IPS DF 6.9 (cell line): ENCODE measurements around the gene TMEM97.
A peak's percentile ranks its signal among the peaks of the same experiment; 100 is the strongest.

Experiments
- DNase-seq: peaks from one replicate; pipeline ENCODE4 v3.0.0-alpha.2; 2013; ENCODE audit warnings: low read depth, low spot score
- H3K27ac ChIP-seq: one replicate; pipeline ENCODE4 v1.5.1; 2013; ENCODE audit warnings: low read length, control low read depth
- H3K27me3 ChIP-seq: 2 replicates; pipeline ENCODE4 v1.6.1; 2013; ENCODE audit warnings: mild to moderate bottlenecking, low read length; ENCODE audit not compliant: control insufficient read depth, insufficient read depth
- H3K36me3 ChIP-seq: 2 replicates; pipeline ENCODE4 v1.6.1; 2013; ENCODE audit warnings: low read length; ENCODE audit not compliant: control insufficient read depth, insufficient read depth
- H3K4me1 ChIP-seq: 2 replicates; pipeline ENCODE4 v1.6.1; 2013; ENCODE audit warnings: low read length; ENCODE audit not compliant: control insufficient read depth, insufficient read depth
- H3K4me3 ChIP-seq: 2 replicates; pipeline ENCODE4 v1.5.1; 2013; ENCODE audit warnings: mild to moderate bottlenecking, low read length
- H3K9me3 ChIP-seq: 2 replicates; pipeline ENCODE4 v1.6.1; 2013; ENCODE audit warnings: low read length, inconsistent platforms; ENCODE audit not compliant: control insufficient read depth, insufficient read depth
- WGBS: extraction: QIAGEN DNeasy Blood & Tissue Kit; methylation state at CpG from one replicate; pipeline ENCODE4 v1.1.7; 2013; ENCODE audit warnings: mixed read lengths, missing lambda C conversion rate; ENCODE audit not compliant: insufficient read length, insufficient coverage; 5-methylcytosine and 5-hydroxymethylcytosine counted together

TMEM97 gene

GRCh38 chr17:28345419-28346198, 26.6 kb downstream of the TMEM97 start:
- Histone ChIP-seq H3K36me3 (peaks cover 37% of the 10 kb centered on the region), H3K27ac (no peak overlapping the region), H3K4me3 (no peak overlapping the region), H3K27me3 (no peaks in the 10 kb centered on the region), H3K9me3 (no peaks in the 10 kb centered on the region), H3K4me1 (no peaks in the 10 kb centered on the region)
- DNase-seq: no peak
- WGBS: no CpG with 5 or more reads among the region's 13 CpGs

GRCh38 chr17:28346199-28346580, 27.2 kb downstream of the TMEM97 start:
- H3K4me3 ChIP-seq: no peak overlapping the region
- H3K27ac ChIP-seq: no peak overlapping the region
- no peaks in the 10 kb centered on the region for H3K9me3 ChIP-seq
- no peaks in the 10 kb centered on the region for H3K27me3 ChIP-seq
- DNase-seq: no peak
- no peaks in the 10 kb centered on the region for H3K4me1 ChIP-seq
- H3K36me3 ChIP-seq: peaks cover 40% of the 10 kb centered on the region
- no CpG with 5 or more reads among the region's 2 CpGs for WGBS

GRCh38 chr17:28346746-28347246, 27.8 kb downstream of the TMEM97 start:
- no peaks in the 10 kb centered on the region for H3K9me3 ChIP-seq
- no peaks in the 10 kb centered on the region for H3K4me1 ChIP-seq
- no peak overlapping the region for H3K4me3 ChIP-seq
- no peak for DNase-seq
- H3K27me3 ChIP-seq: no peaks in the 10 kb centered on the region
- H3K27ac ChIP-seq: no peak overlapping the region
- H3K36me3 ChIP-seq: peaks cover 40% of the 10 kb centered on the region
- no CpG with 5 or more reads among the region's 7 CpGs for WGBS

- Histone ChIP-seq H3K27ac (no peak overlapping the region), H3K27me3 (no peaks in the 10 kb centered on the region), H3K9me3 (no peaks in the 10 kb centered on the region), H3K4me1 (no peaks in the 10 kb centered on the region), H3K36me3 (peaks cover 37% of the 10 kb centered on the region), H3K4me3 (no peak overlapping the region)
- no CpG with 5 or more reads among the region's 8 CpGs for WGBS
- no peak for DNase-seq
Measured at GRCh38 chr17:28347261-28347891, 28.4 kb downstream of the TMEM97 start.

- DNase-seq: no peak
- H3K4me3 ChIP-seq: no peak overlapping the region
- no peaks in the 10 kb centered on the region for H3K9me3 ChIP-seq
- H3K27ac ChIP-seq: no peak overlapping the region
- H3K4me1 ChIP-seq: no peaks in the 10 kb centered on the region
- H3K27me3 ChIP-seq: no peaks in the 10 kb centered on the region
- H3K36me3 ChIP-seq: peaks cover 41% of the 10 kb centered on the region
- WGBS: no CpG with 5 or more reads among the region's 3 CpGs
Measured at GRCh38 chr17:28348979-28349378, 30.0 kb downstream of the TMEM97 start.

- no CpG with 5 or more reads among the region's 7 CpGs for WGBS
- no peak for DNase-seq
- Histone ChIP-seq H3K27me3 (no peaks in the 10 kb centered on the region), H3K4me3 (no peak overlapping the region), H3K4me1 (no peaks in the 10 kb centered on the region), H3K27ac (no peak overlapping the region), H3K36me3 (peaks cover 38% of the 10 kb centered on the region), H3K9me3 (no peaks in the 10 kb centered on the region)
Measured at GRCh38 chr17:28350271-28350670, 31.3 kb downstream of the TMEM97 start.

GRCh38 chr17:28357061-28357900, 38.3 kb downstream of the TMEM97 start, which contains the start of gene POLDIP2:
POLDIP2 (minus strand) TSS chr17:28357527; CDS start chr17:28357448, 79 bp downstream.
- DNase-seq: no peak
- no CpG with 5 or more reads among the region's 80 CpGs for WGBS
- H3K4me1 ChIP-seq: no peaks in the 10 kb centered on the region
- H3K4me3 ChIP-seq: peak within 1 kb of the TSS; percentile 93
- H3K36me3 ChIP-seq: peaks cover 16% of the 10 kb centered on the region; the same call in 1 of the 2 replicates
- no peaks in the 10 kb centered on the region for H3K27me3 ChIP-seq
- H3K27ac ChIP-seq: no peak within 1 kb of the TSS
- no peaks in the 10 kb centered on the region for H3K9me3 ChIP-seq

GRCh38 chr17:28357901-28358197, 38.8 kb downstream of the TMEM97 start:
- no peak for DNase-seq
- H3K4me1 ChIP-seq: no peaks in the 10 kb centered on the region
- H3K27me3 ChIP-seq: no peaks in the 10 kb centered on the region
- H3K4me3 ChIP-seq: peak overlapping the region; percentile 93; the same call in 1 of the 2 replicates
- no peak overlapping the region for H3K27ac ChIP-seq
- no peaks in the 10 kb centered on the region for H3K9me3 ChIP-seq
- no CpG with 5 or more reads among the region's 4 CpGs for WGBS
- H3K36me3 ChIP-seq: peaks cover 15% of the 10 kb centered on the region; the same call in 1 of the 2 replicates

- no CpG with 5 or more reads among the region's 5 CpGs for WGBS
- H3K27ac ChIP-seq: no peak overlapping the region
- H3K4me3 ChIP-seq: no peak overlapping the region
- H3K36me3 ChIP-seq: peaks cover 7% of the 10 kb centered on the region; the same call in 1 of the 2 replicates
- no peaks in the 10 kb centered on the region for H3K27me3 ChIP-seq
- H3K4me1 ChIP-seq: no peaks in the 10 kb centered on the region
- no peaks in the 10 kb centered on the region for H3K9me3 ChIP-seq
- no peak for DNase-seq
Measured at GRCh38 chr17:28363186-28363585, 44.2 kb downstream of the TMEM97 start.
